ENCODE measurements around the gene CLEC4M. TPM values are rescaled to one million over a fixed set of nuclear protein-coding genes. Genes with fewer than 3 reads are reported as not detected.

CLEC4M gene
- total RNA-seq = 1 to 10 TPM in 1 of 3 donors, not detected in 2; 1.3 TPM

- Histone ChIP-seq H3K27me3 (peaks cover 0 to 14% of the 10 kb centered on the region in 2 donors), H3K4me1 (no peaks in the 10 kb centered on the region), H3K36me3 (no peaks in the 10 kb centered on the region), H3K27ac (no peak within 1 kb of the TSS), H3K9me3 (peaks cover 21 to 23% of the 10 kb centered on the region in 2 donors), H3K4me3 (no peak within 1 kb of the TSS)
- no peak for DNase-seq (ENCODE audit: low spot score in 2 of 2)
- TF ChIP-seq POLR2A (IDR thresholded peaks at IDR 0.05) (no peak), CTCF (IDR thresholded peaks at IDR 0.05) (no peak), POLR2AphosphoS5 (IDR thresholded peaks at IDR 0.05) (no peak)
- intact Hi-C loops (cut with DNase I; ENCODE audit: low total_unique reads) = no loop called here
Measured at GRCh38 chr19:7762719-7763293, at the start of gene CLEC4M. CLEC4M (plus strand) TSS chr19:7763243; CDS start chr19:7763267, 24 bp downstream.

GRCh38 chr19:7715671-7716070, 47.4 kb upstream of the CLEC4M start:
- H3K9me3 ChIP-seq = peaks cover 6 to 7% of the 10 kb centered on the region in 2 donors
- H3K4me3 ChIP-seq = no peak overlapping the region
- H3K27me3 ChIP-seq = no peaks in the 10 kb centered on the region
- no peak for DNase-seq (ENCODE audit: low spot score in 2 of 2)
- TF ChIP-seq POLR2A (IDR thresholded peaks at IDR 0.05) (no peak), CTCF (IDR thresholded peaks at IDR 0.05) (no peak), POLR2AphosphoS5 (IDR thresholded peaks at IDR 0.05) (no peak)
- no peaks in the 10 kb centered on the region for H3K36me3 ChIP-seq
- intact Hi-C loops (cut with DNase I; ENCODE audit: low total_unique reads) = loop anchor here (2.0 kb wide), 1 partner anchor 59 kb away; no protein-coding TSS in a partner anchor
- H3K27ac ChIP-seq = no peak overlapping the region
- no peaks in the 10 kb centered on the region for H3K4me1 ChIP-seq

- intact Hi-C loops (cut with DNase I; ENCODE audit: low total_unique reads) = no loop called here
- H3K4me3 ChIP-seq = no peak overlapping the region
Measured at GRCh38 chr19:7716762-7717161, 46.3 kb upstream of the CLEC4M start.

GRCh38 chr19:7718668-7719067, 44.4 kb upstream of the CLEC4M start:
- Histone ChIP-seq H3K9me3 (peaks cover 6 to 7% of the 10 kb centered on the region in 2 donors), H3K27me3 (no peaks in the 10 kb centered on the region), H3K4me3 (no peak overlapping the region), H3K27ac (no peak overlapping the region), H3K36me3 (no peaks in the 10 kb centered on the region), H3K4me1 (no peaks in the 10 kb centered on the region)
- TF ChIP-seq POLR2AphosphoS5 (IDR thresholded peaks at IDR 0.05) = no peak
- TF ChIP-seq CTCF (IDR thresholded peaks at IDR 0.05) = no peak
- no peak for TF ChIP-seq POLR2A (IDR thresholded peaks at IDR 0.05)
- DNase-seq (ENCODE audit: low spot score in 2 of 2) = no peak
- intact Hi-C loops (cut with DNase I; ENCODE audit: low total_unique reads) = no loop called here

More at GRCh38 chr19:7716762-7717161, 46.3 kb upstream of the CLEC4M start:
- H3K27me3 ChIP-seq = no peaks in the 10 kb centered on the region
- peaks cover 6 to 7% of the 10 kb centered on the region in 2 donors for H3K9me3 ChIP-seq
- no peak for TF ChIP-seq POLR2A (IDR thresholded peaks at IDR 0.05)
- no peak for TF ChIP-seq CTCF (IDR thresholded peaks at IDR 0.05)
- no peak for TF ChIP-seq POLR2AphosphoS5 (IDR thresholded peaks at IDR 0.05)
- H3K36me3 ChIP-seq = no peaks in the 10 kb centered on the region
- no peak for DNase-seq (ENCODE audit: low spot score in 2 of 2)
- H3K4me1 ChIP-seq = no peaks in the 10 kb centered on the region
- H3K27ac ChIP-seq = no peak overlapping the region

GRCh38 chr19:7720351-7720750, 42.7 kb upstream of the CLEC4M start:
- intact Hi-C loops (cut with DNase I; ENCODE audit: low total_unique reads) = no loop called here
- H3K27ac ChIP-seq = no peak overlapping the region
- no peaks in the 10 kb centered on the region for H3K27me3 ChIP-seq
- no peaks in the 10 kb centered on the region for H3K4me1 ChIP-seq
- no peak for TF ChIP-seq POLR2A (IDR thresholded peaks at IDR 0.05)
- TF ChIP-seq POLR2AphosphoS5 (IDR thresholded peaks at IDR 0.05) = no peak
- no peak for TF ChIP-seq CTCF (IDR thresholded peaks at IDR 0.05)
- H3K36me3 ChIP-seq = no peaks in the 10 kb centered on the region
- no peak for DNase-seq (ENCODE audit: low spot score in 2 of 2)
- H3K4me3 ChIP-seq = no peak overlapping the region
- peaks cover 6 to 7% of the 10 kb centered on the region in 2 donors for H3K9me3 ChIP-seq

Measured in breast epithelium (tissue), 4 donors.